ENCODE data around the gene LDLRAP1. TPM values are rescaled to one million over a fixed set of nuclear protein-coding genes. Genes with fewer than 3 reads are reported as not detected.

LDLRAP1 gene, protein sequence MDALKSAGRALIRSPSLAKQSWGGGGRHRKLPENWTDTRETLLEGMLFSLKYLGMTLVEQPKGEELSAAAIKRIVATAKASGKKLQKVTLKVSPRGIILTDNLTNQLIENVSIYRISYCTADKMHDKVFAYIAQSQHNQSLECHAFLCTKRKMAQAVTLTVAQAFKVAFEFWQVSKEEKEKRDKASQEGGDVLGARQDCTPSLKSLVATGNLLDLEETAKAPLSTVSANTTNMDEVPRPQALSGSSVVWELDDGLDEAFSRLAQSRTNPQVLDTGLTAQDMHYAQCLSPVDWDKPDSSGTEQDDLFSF
- 14.1 to 16.3 TPM (median 14.2 TPM) in 3 replicates for total RNA-seq (2021)
- percentile 65 among the genes with signal in this experiment for Bru-seq, nascent RNA
- long read RNA-seq, experiment 1, transcript LDLRAP1-201 (9 exons, 2,940 nt), result major isoform, 103 of 142 reads
- long read RNA-seq, experiment 1, partial matches to known transcripts, result 7 of 142 reads
- long read RNA-seq, experiment 1, other reads (novel, unspliced or antisense), result 31 of 142 reads
- long read RNA-seq, experiment 2, transcript LDLRAP1-201 (9 exons, 2,940 nt), result major isoform, 7 of 23 reads
- long read RNA-seq, experiment 2, partial matches to known transcripts, result 3 of 23 reads
- long read RNA-seq, experiment 2, other reads (novel, unspliced or antisense), result 13 of 23 reads
- long read RNA-seq, experiment 3, result 0 reads

DNA sequence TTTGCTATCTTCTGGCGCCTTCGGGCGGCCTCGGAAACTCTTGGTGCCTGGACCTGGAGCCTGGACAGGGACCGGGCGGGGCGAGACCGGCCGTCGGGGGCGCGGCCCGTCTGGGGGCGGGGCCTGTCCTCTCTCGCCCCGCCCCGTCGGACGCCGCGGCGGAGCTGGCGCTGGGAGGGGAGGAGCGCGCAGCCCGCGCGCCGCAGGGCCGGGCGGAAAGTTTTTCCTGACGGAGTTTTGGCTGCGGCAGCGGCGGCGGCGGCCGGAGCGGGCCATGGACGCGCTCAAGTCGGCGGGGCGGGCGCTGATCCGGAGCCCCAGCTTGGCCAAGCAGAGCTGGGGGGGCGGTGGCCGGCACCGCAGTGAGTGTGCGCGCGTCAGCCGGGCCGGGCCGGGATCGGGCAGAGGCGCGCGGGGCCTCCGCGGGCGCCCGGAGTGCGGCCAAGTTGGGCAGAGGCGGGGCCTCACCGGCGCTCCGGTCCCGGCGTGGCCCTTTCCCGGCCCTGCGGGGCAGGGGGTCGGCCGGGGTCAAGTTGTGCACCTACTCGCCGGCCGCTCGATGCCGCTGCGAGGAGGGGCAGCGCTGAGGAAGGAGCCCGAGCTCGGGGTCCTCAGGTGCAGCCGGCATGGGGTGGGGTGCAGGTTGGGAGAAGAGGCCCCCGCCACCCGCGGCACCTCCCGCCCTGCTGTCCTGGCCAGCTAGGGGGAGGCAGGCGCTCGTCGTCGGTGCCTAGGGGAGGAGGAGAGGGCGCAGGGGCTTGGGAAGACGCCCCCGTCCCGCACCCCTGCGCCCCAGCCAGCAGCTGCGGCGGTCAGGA is at the start of gene LDLRAP1:
Gene LDLRAP1, plus strand, starts transcription at position 182 of the 818 bp plus-strand sequence. Its CDS starts 93 bp downstream, at position 275.
- ChIA-PET POLR2A (interaction anchor here (0.7 kb wide), 1 partner anchor 310 kb away, joined by 3 read pairs; no protein-coding TSS in a partner anchor), CTCF (interaction anchor here (0.6 to 2.5 kb wide), 11 partner anchors 23 to 467 kb away, joined by 3 to 16 read pairs (median 4); no protein-coding TSS in a partner anchor)
- peaks cover 13% of the 10 kb centered on the region for H3K4me1 Mint-ChIP-seq
- no peak within 1 kb of the TSS for H3K27ac Mint-ChIP-seq
- no peaks in the 10 kb centered on the region for H3K36me3 Mint-ChIP-seq
- DNase-seq (ENCODE audit: low spot score) (peak; percentile 78), ATAC-seq (peak; percentile 91)
- H3K27me3 Mint-ChIP-seq (ENCODE audit: low read depth), result peaks cover 12% of the 10 kb centered on the region
- peak within 1 kb of the TSS; percentile 67 for H3K4me3 Mint-ChIP-seq
- no peaks in the 10 kb centered on the region for H3K9me3 Mint-ChIP-seq
- TF ChIP-seq NFYB (CRISPR knock-in tag; conservative IDR thresholded peaks at IDR 0.05; ENCODE audit: low read depth) (no peak), CREM (CRISPR knock-in tag; IDR thresholded peaks at IDR 0.05) (0 out of 2 replicates have a peak, but pooled peaks have one; percentile 41), AFF4 (CRISPR knock-in tag; IDR thresholded peaks at IDR 0.05; ENCODE audit: borderline replicate concordance) (no peak), ZNF121 (CRISPR knock-in tag; IDR thresholded peaks at IDR 0.05) (no peak), ZNF281 (CRISPR knock-in tag; IDR thresholded peaks at IDR 0.05) (no peak), ESRRA (CRISPR knock-in tag; IDR thresholded peaks at IDR 0.05; ENCODE audit: borderline replicate concordance) (0 out of 2 replicates have a peak, but pooled peaks have one; percentile 50), NFATC4 (CRISPR knock-in tag; IDR thresholded peaks at IDR 0.05) (no peak), TP53 (CRISPR knock-in tag; IDR thresholded peaks at IDR 0.05) (no peak), ZNF232 (CRISPR knock-in tag; IDR thresholded peaks at IDR 0.05) (no peak), NR1H2 (CRISPR knock-in tag; IDR thresholded peaks at IDR 0.05) (no peak), SMAD3 (CRISPR knock-in tag; IDR thresholded peaks at IDR 0.05; ENCODE audit: borderline replicate concordance) (0 out of 2 replicates have a peak, but pooled peaks have one; percentile 42), SP1 (CRISPR knock-in tag; conservative IDR thresholded peaks at IDR 0.05) (peak; percentile 65), SMAD4 (CRISPR knock-in tag; IDR thresholded peaks at IDR 0.05) (no peak), GABPB1 (CRISPR knock-in tag; IDR thresholded peaks at IDR 0.05) (no peak)
- TF ChIP-seq, protein P1, sequence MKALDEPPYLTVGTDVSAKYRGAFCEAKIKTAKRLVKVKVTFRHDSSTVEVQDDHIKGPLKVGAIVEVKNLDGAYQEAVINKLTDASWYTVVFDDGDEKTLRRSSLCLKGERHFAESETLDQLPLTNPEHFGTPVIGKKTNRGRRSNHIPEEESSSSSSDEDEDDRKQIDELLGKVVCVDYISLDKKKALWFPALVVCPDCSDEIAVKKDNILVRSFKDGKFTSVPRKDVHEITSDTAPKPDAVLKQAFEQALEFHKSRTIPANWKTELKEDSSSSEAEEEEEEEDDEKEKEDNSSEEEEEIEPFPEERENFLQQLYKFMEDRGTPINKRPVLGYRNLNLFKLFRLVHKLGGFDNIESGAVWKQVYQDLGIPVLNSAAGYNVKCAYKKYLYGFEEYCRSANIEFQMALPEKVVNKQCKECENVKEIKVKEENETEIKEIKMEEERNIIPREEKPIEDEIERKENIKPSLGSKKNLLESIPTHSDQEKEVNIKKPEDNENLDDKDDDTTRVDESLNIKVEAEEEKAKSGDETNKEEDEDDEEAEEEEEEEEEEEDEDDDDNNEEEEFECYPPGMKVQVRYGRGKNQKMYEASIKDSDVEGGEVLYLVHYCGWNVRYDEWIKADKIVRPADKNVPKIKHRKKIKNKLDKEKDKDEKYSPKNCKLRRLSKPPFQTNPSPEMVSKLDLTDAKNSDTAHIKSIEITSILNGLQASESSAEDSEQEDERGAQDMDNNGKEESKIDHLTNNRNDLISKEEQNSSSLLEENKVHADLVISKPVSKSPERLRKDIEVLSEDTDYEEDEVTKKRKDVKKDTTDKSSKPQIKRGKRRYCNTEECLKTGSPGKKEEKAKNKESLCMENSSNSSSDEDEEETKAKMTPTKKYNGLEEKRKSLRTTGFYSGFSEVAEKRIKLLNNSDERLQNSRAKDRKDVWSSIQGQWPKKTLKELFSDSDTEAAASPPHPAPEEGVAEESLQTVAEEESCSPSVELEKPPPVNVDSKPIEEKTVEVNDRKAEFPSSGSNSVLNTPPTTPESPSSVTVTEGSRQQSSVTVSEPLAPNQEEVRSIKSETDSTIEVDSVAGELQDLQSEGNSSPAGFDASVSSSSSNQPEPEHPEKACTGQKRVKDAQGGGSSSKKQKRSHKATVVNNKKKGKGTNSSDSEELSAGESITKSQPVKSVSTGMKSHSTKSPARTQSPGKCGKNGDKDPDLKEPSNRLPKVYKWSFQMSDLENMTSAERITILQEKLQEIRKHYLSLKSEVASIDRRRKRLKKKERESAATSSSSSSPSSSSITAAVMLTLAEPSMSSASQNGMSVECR (CRISPR knock-in tag; IDR thresholded peaks at IDR 0.05; ENCODE audit: borderline replicate concordance), result peak; percentile 52; the same call in 1 of the 2 replicates
- TF ChIP-seq, protein P2, sequence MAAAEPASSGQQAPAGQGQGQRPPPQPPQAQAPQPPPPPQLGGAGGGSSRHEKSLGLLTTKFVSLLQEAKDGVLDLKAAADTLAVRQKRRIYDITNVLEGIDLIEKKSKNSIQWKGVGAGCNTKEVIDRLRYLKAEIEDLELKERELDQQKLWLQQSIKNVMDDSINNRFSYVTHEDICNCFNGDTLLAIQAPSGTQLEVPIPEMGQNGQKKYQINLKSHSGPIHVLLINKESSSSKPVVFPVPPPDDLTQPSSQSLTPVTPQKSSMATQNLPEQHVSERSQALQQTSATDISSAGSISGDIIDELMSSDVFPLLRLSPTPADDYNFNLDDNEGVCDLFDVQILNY (CRISPR knock-in tag; IDR thresholded peaks at IDR 0.05), result peak; percentile 51; the same call in 1 of the 2 replicates
- TF ChIP-seq, protein P3, sequence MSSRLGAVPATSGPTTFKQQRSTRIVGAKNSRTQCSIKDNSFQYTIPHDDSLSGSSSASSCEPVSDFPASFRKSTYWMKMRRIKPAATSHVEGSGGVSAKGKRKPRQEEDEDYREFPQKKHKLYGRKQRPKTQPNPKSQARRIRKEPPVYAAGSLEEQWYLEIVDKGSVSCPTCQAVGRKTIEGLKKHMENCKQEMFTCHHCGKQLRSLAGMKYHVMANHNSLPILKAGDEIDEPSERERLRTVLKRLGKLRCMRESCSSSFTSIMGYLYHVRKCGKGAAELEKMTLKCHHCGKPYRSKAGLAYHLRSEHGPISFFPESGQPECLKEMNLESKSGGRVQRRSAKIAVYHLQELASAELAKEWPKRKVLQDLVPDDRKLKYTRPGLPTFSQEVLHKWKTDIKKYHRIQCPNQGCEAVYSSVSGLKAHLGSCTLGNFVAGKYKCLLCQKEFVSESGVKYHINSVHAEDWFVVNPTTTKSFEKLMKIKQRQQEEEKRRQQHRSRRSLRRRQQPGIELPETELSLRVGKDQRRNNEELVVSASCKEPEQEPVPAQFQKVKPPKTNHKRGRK (CRISPR knock-in tag; IDR thresholded peaks at IDR 0.05; ENCODE audit: borderline replicate concordance), result no peak
- TF ChIP-seq, protein P4, sequence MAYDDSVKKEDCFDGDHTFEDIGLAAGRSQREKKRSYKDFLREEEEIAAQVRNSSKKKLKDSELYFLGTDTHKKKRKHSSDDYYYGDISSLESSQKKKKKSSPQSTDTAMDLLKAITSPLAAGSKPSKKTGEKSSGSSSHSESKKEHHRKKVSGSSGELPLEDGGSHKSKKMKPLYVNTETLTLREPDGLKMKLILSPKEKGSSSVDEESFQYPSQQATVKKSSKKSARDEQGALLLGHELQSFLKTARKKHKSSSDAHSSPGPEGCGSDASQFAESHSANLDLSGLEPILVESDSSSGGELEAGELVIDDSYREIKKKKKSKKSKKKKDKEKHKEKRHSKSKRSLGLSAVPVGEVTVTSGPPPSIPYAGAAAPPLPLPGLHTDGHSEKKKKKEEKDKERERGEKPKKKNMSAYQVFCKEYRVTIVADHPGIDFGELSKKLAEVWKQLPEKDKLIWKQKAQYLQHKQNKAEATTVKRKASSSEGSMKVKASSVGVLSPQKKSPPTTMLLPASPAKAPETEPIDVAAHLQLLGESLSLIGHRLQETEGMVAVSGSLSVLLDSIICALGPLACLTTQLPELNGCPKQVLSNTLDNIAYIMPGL (CRISPR knock-in tag; IDR thresholded peaks at IDR 0.05), result peak; percentile 28; the same call in 1 of the 2 replicates

Measured in WTC11 (cell line).